Thymus (tissue), 14 donors: Measurements from ENCODE around the gene KIF24. TPM values are rescaled to one million over a fixed set of nuclear protein-coding genes. Genes with fewer than 3 reads are reported as not detected.

Experiments used
- DNase-seq, 9 donors: peaks; one replicate each; pipeline ENCODE4 v3.0.0-alpha.2; 2013; ENCODE audit warnings: low spot score in 9 of 9, low read depth in 6 of 9, missing footprints in 1 of 9
- H3K27ac ChIP-seq, 2 donors: one replicate each; pipeline ENCODE4 v1.5.1; 2013; ENCODE audit warnings: control low read depth in 1 of 2, low read depth in 1 of 2, low read length in 1 of 2, mild to moderate bottlenecking in 1 of 2, moderate library complexity in 1 of 2
- H3K27me3 ChIP-seq, 2 donors: one replicate each; pipeline ENCODE4 v1.5.1; 2013; ENCODE audit warnings: low read length in 1 of 2; ENCODE audit not compliant: control insufficient read depth in 2 of 2, insufficient read depth in 1 of 2
- H3K36me3 ChIP-seq, 2 donors: one replicate each; pipeline ENCODE4 v1.5.1; 2013; ENCODE audit warnings: low read length in 1 of 2, mild to moderate bottlenecking in 1 of 2, moderate library complexity in 1 of 2; ENCODE audit not compliant: control insufficient read depth in 2 of 2, insufficient read depth in 2 of 2
- H3K4me1 ChIP-seq, 2 donors: one replicate each; pipeline ENCODE4 v1.5.1; 2013; ENCODE audit warnings: low read length in 2 of 2; ENCODE audit not compliant: control insufficient read depth in 2 of 2, insufficient read depth in 2 of 2
- H3K4me3 ChIP-seq, 2 donors: one replicate each; pipeline ENCODE4 v1.5.1; 2013; ENCODE audit warnings: low read length in 2 of 2, control low read depth in 1 of 2, mild to moderate bottlenecking in 1 of 2
- H3K9me3 ChIP-seq, 2 donors: one replicate each; pipeline ENCODE4 v1.5.1; 2013; ENCODE audit warnings: low read length in 1 of 2, mild to moderate bottlenecking in 1 of 2; ENCODE audit not compliant: control insufficient read depth in 2 of 2, insufficient read depth in 1 of 2
- WGBS: extraction: QIAGEN DNeasy Blood & Tissue Kit; methylation state at CpG from one replicate; pipeline ENCODE4 v1.1.7; 2013; 5-methylcytosine and 5-hydroxymethylcytosine counted together
- long read RNA-seq, 10 donors: transcript quantifications; one replicate each; lab custom pipeline, GENCODE V29; 2026
- polyA plus RNA-seq: library from polyadenylated mRNA; stranded (reverse); fragments of 200-250 nt; gene quantifications from one replicate; pipeline ENCODE4 v1.2.3, GENCODE V29; 2013
- total RNA-seq: library from RNA; stranded (reverse); fragments of 120-200 nt; gene quantifications from one replicate; pipeline ENCODE4 v1.2.4, GENCODE V29; 2013
- donor health status: healthy.

Gene KIF24
- total RNA-seq (4.5 TPM), polyA plus RNA-seq (0.57 TPM)
- long read RNA-seq, donor 1, result 0 reads
- long read RNA-seq, donor 2, result 0 reads
- long read RNA-seq, donor 3, result 0 reads
- long read RNA-seq, donor 4, result 0 reads
- long read RNA-seq, donor 5, result 0 reads
- long read RNA-seq, donor 6, partial matches to known transcripts, result 26 of 35 reads
- long read RNA-seq, donor 6, other reads (novel, unspliced or antisense), result 9 of 35 reads
- long read RNA-seq, donor 7, result 0 reads
- long read RNA-seq, donor 8, result 0 reads
- long read RNA-seq, donor 9, result 0 reads
- long read RNA-seq, donor 10, result 0 reads

DNA sequence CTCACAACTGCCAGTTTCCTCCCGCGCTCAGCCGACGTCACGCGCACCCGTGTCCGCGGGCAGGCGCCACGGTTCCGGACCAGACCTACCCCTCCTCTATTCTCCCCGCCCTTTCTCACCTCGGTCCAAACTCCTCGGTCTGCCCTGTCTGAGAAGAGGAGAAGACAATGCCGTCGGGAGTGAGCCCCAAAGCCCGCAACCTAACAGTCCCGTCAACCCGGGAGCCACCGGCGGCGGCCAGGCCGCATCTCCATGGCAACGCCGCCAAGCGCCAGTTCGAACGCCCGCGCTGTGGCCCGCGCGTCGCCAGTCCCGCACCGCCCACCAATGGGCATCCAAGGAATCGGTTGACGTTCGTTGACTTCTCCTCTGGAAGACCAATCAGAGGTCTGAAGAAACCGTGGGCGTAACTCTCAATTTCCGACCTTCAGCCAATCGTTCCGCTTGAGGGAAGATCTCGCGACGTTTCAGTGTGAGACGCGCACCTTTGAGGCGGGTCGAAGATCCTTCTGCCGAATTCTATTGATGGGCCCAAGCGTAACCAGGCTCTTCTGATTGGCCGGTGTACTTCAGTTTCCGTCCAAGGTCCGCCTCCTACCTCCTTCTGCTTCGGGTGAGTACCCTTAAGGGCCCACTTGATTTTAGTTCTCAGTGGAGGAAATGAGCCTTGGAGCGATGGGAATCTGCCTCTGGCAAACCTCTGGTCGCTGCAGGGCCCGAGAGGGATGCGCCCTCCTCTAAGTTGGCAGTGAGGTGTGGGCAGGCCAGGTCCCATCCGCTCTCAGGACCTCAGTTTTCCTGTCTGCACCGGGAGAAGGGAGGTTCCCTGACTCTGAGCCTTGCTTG, at the start of gene KIF24, which contains the start of gene NUDT2:
TSS of gene KIF24 (minus strand) at position 282 of the 846 bp plus-strand sequence. CDS start 17,922 bp downstream, outside the sequence.
TSS of gene NUDT2 (plus strand) at position 583 of the 846 bp plus-strand sequence. CDS start 9,471 bp downstream, outside the sequence.
- no peaks in the 10 kb centered on the region for H3K9me3 ChIP-seq
- H3K36me3 ChIP-seq, result no peaks in the 10 kb centered on the region
- H3K4me3 ChIP-seq, result peak within 1 kb of the TSS; percentile 61 to 97
- WGBS, result under 1% methylated on average over 64 of the region's 64 CpGs
- H3K27me3 ChIP-seq, result no peaks in the 10 kb centered on the region
- peak; percentile 94 to 100 (median 99) for DNase-seq
- peaks cover 7 to 14% of the 10 kb centered on the region in 2 donors for H3K4me1 ChIP-seq
- H3K27ac ChIP-seq, result peak within 1 kb of the TSS; percentile 92 to 94

- H3K27me3 ChIP-seq, result peaks cover 7 to 83% of the 10 kb centered on the region in 2 donors
- no peak for DNase-seq
- WGBS, result 96% methylated on average over 3 of the region's 3 CpGs
- H3K4me1 ChIP-seq, result peaks cover 7 to 42% of the 10 kb centered on the region in 2 donors
- peaks cover 0 to 7% of the 10 kb centered on the region in 2 donors for H3K9me3 ChIP-seq
- H3K4me3 ChIP-seq, result no peak overlapping the region
- H3K27ac ChIP-seq, result no peak overlapping the region
- no peaks in the 10 kb centered on the region for H3K36me3 ChIP-seq
These were observed 49.5 kb upstream of the KIF24 start for GRCh38 chr9:34378376-34379060.

GRCh38 chr9:34377404-34377746, 48.3 kb upstream of the KIF24 start:
- no peak for DNase-seq
- Histone ChIP-seq H3K27me3 (peaks cover 7 to 87% of the 10 kb centered on the region in 2 donors), H3K9me3 (peaks cover 0 to 11% of the 10 kb centered on the region in 2 donors), H3K36me3 (peaks cover 0 to under 1% of the 10 kb centered on the region in 2 donors), H3K27ac (peak overlapping the region in 1 of 2 donors; percentile 48), H3K4me3 (peak overlapping the region; percentile 54 to 57), H3K4me1 (peaks cover 7 to 42% of the 10 kb centered on the region in 2 donors)
- WGBS, result 2% methylated on average over 21 of the region's 21 CpGs

GRCh38 chr9:34376596-34377403, 47.7 kb upstream of the KIF24 start, which contains the start of gene MYORG:
TSS of gene MYORG (minus strand) at chr9:34376898. CDS start at chr9:34372943, 3,955 bp downstream.
- Histone ChIP-seq H3K4me1 (peaks cover 7 to 42% of the 10 kb centered on the region in 2 donors), H3K36me3 (peaks cover 0 to 5% of the 10 kb centered on the region in 2 donors), H3K27ac (peak within 1 kb of the TSS in 1 of 2 donors; percentile 48), H3K27me3 (peaks cover 6 to 87% of the 10 kb centered on the region in 2 donors), H3K9me3 (peaks cover 1 to 17% of the 10 kb centered on the region in 2 donors), H3K4me3 (peak within 1 kb of the TSS; percentile 54 to 57)
- DNase-seq, result peak; percentile 74 to 95 (median 89)
- WGBS, result under 1% methylated on average over 54 of the region's 54 CpGs

DNA sequence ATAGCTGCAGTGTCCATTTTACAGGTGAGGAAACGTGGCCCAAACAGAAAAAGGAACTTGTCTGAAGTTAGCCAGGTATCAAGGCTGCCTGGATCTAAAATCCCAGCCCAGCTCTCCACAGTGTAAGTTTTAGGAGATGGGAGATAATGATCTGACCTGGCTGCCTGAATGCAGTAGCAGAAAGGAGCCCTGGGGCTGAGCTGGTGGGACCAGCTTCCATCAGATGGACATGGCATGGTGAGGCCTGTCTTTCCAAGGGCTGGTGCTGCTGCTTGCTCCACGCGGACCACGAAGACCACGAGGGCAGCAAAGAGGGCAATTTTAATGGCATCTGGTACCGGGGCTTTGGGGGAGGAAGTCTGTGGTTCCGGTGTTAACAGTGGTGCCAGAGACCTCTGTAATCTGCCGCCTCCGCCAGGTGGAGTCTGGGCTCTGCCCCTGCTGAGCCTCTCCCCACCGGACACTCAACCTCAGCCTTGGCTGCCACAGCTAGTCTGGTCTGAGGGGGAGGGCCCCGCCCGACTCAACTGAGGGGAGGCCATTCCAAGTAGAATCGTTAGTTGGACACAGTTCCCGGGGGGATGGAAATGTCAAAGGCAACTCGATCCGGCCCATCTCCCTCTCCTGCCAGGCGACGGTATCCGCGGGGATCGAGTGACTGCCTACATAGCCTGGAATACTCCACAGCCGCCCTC, 47.0 kb upstream of the KIF24 start:
- 5% methylated on average over 22 of the region's 22 CpGs for whole genome bisulfite sequencing
- peaks cover 0 to 87% of the 10 kb centered on the region in 2 donors for H3K27me3 ChIP-seq
- H3K4me3 ChIP-seq, result peak overlapping the region; percentile 54 to 57
- H3K36me3 ChIP-seq, result peaks cover 0 to 5% of the 10 kb centered on the region in 2 donors
- H3K9me3 ChIP-seq, result peaks cover 4 to 24% of the 10 kb centered on the region in 2 donors
- H3K4me1 ChIP-seq, result peaks cover 7 to 41% of the 10 kb centered on the region in 2 donors
- DNase-seq, result peak in 4 of 9 donors; percentile 7 to 41 (median 22)
- no peak overlapping the region for H3K27ac ChIP-seq

- Histone ChIP-seq H3K4me3 (no peak overlapping the region), H3K4me1 (peaks cover 7 to 39% of the 10 kb centered on the region in 2 donors), H3K9me3 (peaks cover 4 to 25% of the 10 kb centered on the region in 2 donors), H3K27me3 (peaks cover 0 to 86% of the 10 kb centered on the region in 2 donors), H3K36me3 (peaks cover 0 to 5% of the 10 kb centered on the region in 2 donors), H3K27ac (no peak overlapping the region)
- 86% methylated on average over 5 of the region's 5 CpGs for WGBS
- DNase-seq, result no peak
These were observed 46.0 kb upstream of the KIF24 start for GRCh38 chr9:34374905-34375552.

- Histone ChIP-seq H3K4me1 (peaks cover 7 to 32% of the 10 kb centered on the region in 2 donors), H3K4me3 (no peak overlapping the region), H3K36me3 (peaks cover 0 to 5% of the 10 kb centered on the region in 2 donors), H3K27ac (no peak overlapping the region), H3K9me3 (peaks cover 4 to 21% of the 10 kb centered on the region in 2 donors), H3K27me3 (peaks cover 0 to 86% of the 10 kb centered on the region in 2 donors)
- DNase-seq, result no peak
- WGBS, result 94% methylated on average over 3 of the region's 3 CpGs
These were observed 45.3 kb upstream of the KIF24 start for GRCh38 chr9:34374339-34374738.
